Esophagus muscularis mucosa (tissue), 4 donors: ENCODE data around the gene DSG3. TPM values are rescaled to one million over a fixed set of nuclear protein-coding genes. Genes with fewer than 3 reads are reported as not detected.

Experiments
- DNase-seq: peaks from one replicate; pipeline ENCODE4 v3.0.0-alpha.2; 2017; ENCODE audit errors: extremely low spot score
- H3K27ac ChIP-seq, 4 donors: fragments of 200-600 bp; sonication (generic); replicated peaks in 1 of 4; 1 replicate in 3 of 4; 2 replicates in 1 of 4; pipeline ENCODE4 v1.5.1; 2016 to 2019; ENCODE audit warnings: mild to moderate bottlenecking in 1 of 4
- H3K27me3 ChIP-seq, 4 donors: fragments of 200-600 bp; sonication (generic); one replicate each; pipeline versions ENCODE4 v1.5.1 to v1.6.0; 2016 to 2019
- H3K36me3 ChIP-seq, 4 donors: fragments of 200-600 bp; sonication (generic); one replicate each; pipeline ENCODE4 v1.5.1; 2016 to 2019
- H3K4me1 ChIP-seq, 4 donors: fragments of 200-600 bp; sonication (generic); one replicate each; pipeline ENCODE4 v1.5.1; 2016 to 2019
- H3K4me3 ChIP-seq, 4 donors: fragments of 200-600 bp; sonication (generic); 1 replicate in 2 of 4; 2 replicates in 2 of 4; pipeline ENCODE4 v1.5.1; 2016 to 2019; ENCODE audit warnings: mild to moderate bottlenecking in 4 of 4, moderate library complexity in 1 of 4
- H3K9me3 ChIP-seq, 4 donors: fragments of 200-600 bp; sonication (generic); 1 replicate in 3 of 4; 2 replicates in 1 of 4; pipeline ENCODE4 v1.5.1; 2016 to 2019
- CTCF ChIP-seq, 3 experiments: fragments of 200-600 bp in 2 of 3; fragments of 450-650 bp in 1 of 3; sonication (generic) in 2 of 3; IDR thresholded peaks; one replicate each; pipeline ENCODE4 v1.5.1; 2017 to 2019; ENCODE audit warnings: antibody characterized with exemption in 3 of 3, mild to moderate bottlenecking in 2 of 3, moderate library complexity in 1 of 3
- EP300 ChIP-seq: sonication (generic); formaldehyde crosslinking; IDR thresholded peaks from one replicate; pipeline ENCODE4 v1.6.1; 2017; ENCODE audit warnings: antibody characterized with exemption
- POLR2A ChIP-seq: fragments of 450-650 bp; IDR thresholded peaks from one replicate; pipeline ENCODE4 v1.6.1; 2017; ENCODE audit warnings: antibody characterized with exemption, moderate library complexity, mild to moderate bottlenecking, low read depth
- POLR2AphosphoS5 ChIP-seq, 2 donors: sonication (generic); formaldehyde crosslinking; IDR thresholded peaks; one replicate each; pipeline ENCODE4 v1.6.1; 2017; ENCODE audit warnings: antibody characterized with exemption in 2 of 2
- WGBS: methylation state at CpG from one replicate; pipeline ENCODE4 v1.1.5; 2018; 5-methylcytosine and 5-hydroxymethylcytosine counted together
- intact Hi-C: fragments of 100-400 bp; cut with DNase I; formaldehyde crosslinking; loops from one replicate; pipeline ENCODE4 v1.15.1; 2023
- total RNA-seq, 4 donors: library from RNA; depleted of rRNA; stranded (reverse); fragments of >200 nt; gene quantifications; one replicate each; pipeline versions ENCODE4 v1.1.0 to v1.2.1, GENCODE V29; 2016

Gene DSG3
- total RNA-seq, 4 donors from 2014 or later: under 0.01 TPM; not detected in 3

- 92% methylated on average over 2 of the region's 2 CpGs for WGBS
- Histone ChIP-seq H3K9me3 (no peaks in the 10 kb centered on the region), H3K4me1 (no peaks in the 10 kb centered on the region), H3K36me3 (no peaks in the 10 kb centered on the region), H3K27ac (no peak overlapping the region), H3K27me3 (no peaks in the 10 kb centered on the region), H3K4me3 (no peak overlapping the region)
- DNase-seq: no peak
- TF ChIP-seq POLR2AphosphoS5 (IDR thresholded peaks at IDR 0.05): no peak
- no peak for TF ChIP-seq CTCF (IDR thresholded peaks at IDR 0.05)
- TF ChIP-seq POLR2A: no peak
- no peak for TF ChIP-seq EP300
- intact Hi-C loops: no loop called here
These were observed 27.0 kb upstream of the DSG3 start for GRCh38 chr18:31420524-31420923.

GRCh38 chr18:31424383-31424988 lies 23.1 kb upstream of the DSG3 start:
- no peaks in the 10 kb centered on the region for H3K9me3 ChIP-seq
- intact Hi-C loops: no loop called here
- H3K4me3 ChIP-seq: no peak overlapping the region
- no peaks in the 10 kb centered on the region for H3K36me3 ChIP-seq
- TF ChIP-seq POLR2A (no peak), POLR2AphosphoS5 (IDR thresholded peaks at IDR 0.05) (no peak), CTCF (IDR thresholded peaks at IDR 0.05) (no peak), EP300 (no peak)
- no peaks in the 10 kb centered on the region for H3K27me3 ChIP-seq
- WGBS: 37% methylated on average over 7 of the region's 7 CpGs
- DNase-seq: no peak
- H3K27ac ChIP-seq: no peak overlapping the region
- H3K4me1 ChIP-seq: no peaks in the 10 kb centered on the region

- no peak for TF ChIP-seq EP300
- TF ChIP-seq CTCF (IDR thresholded peaks at IDR 0.05): no peak
- TF ChIP-seq POLR2A: no peak
- no peak for TF ChIP-seq POLR2AphosphoS5 (IDR thresholded peaks at IDR 0.05)
- Histone ChIP-seq H3K36me3 (no peaks in the 10 kb centered on the region), H3K27me3 (no peaks in the 10 kb centered on the region), H3K4me3 (no peak overlapping the region), H3K4me1 (no peaks in the 10 kb centered on the region), H3K27ac (no peak overlapping the region), H3K9me3 (no peaks in the 10 kb centered on the region)
- 66% methylated on average over 2 of the region's 2 CpGs for WGBS
- intact Hi-C loops: no loop called here
- no peak for DNase-seq
These were observed 21.5 kb upstream of the DSG3 start for GRCh38 chr18:31426021-31426420.

- no peak overlapping the region for H3K27ac ChIP-seq
- WGBS: 68% methylated on average over 5 of the region's 5 CpGs
- no peak overlapping the region for H3K4me3 ChIP-seq
- no peaks in the 10 kb centered on the region for H3K9me3 ChIP-seq
- no peak for DNase-seq
- no peaks in the 10 kb centered on the region for H3K36me3 ChIP-seq
- no peaks in the 10 kb centered on the region for H3K4me1 ChIP-seq
- no peak for TF ChIP-seq EP300
- no peak for TF ChIP-seq CTCF (IDR thresholded peaks at IDR 0.05)
- no peak for TF ChIP-seq POLR2A
- TF ChIP-seq POLR2AphosphoS5 (IDR thresholded peaks at IDR 0.05): no peak
- no peaks in the 10 kb centered on the region for H3K27me3 ChIP-seq
- intact Hi-C loops: no loop called here
These were observed 20.6 kb upstream of the DSG3 start for GRCh38 chr18:31426871-31427406.

GRCh38 chr18:31428211-31428610 lies 19.3 kb upstream of the DSG3 start:
- intact Hi-C loops: no loop called here
- 100% methylated on average over 1 of the region's 1 CpG for WGBS

More at GRCh38 chr18:31428211-31428610, 19.3 kb upstream of the DSG3 start:
- no peak for TF ChIP-seq EP300
- TF ChIP-seq POLR2A: no peak
- no peak for TF ChIP-seq POLR2AphosphoS5 (IDR thresholded peaks at IDR 0.05)
- TF ChIP-seq CTCF (IDR thresholded peaks at IDR 0.05): no peak
- H3K36me3 ChIP-seq: no peaks in the 10 kb centered on the region
- no peak overlapping the region for H3K27ac ChIP-seq
- H3K4me3 ChIP-seq: no peak overlapping the region
- no peaks in the 10 kb centered on the region for H3K4me1 ChIP-seq
- no peaks in the 10 kb centered on the region for H3K9me3 ChIP-seq
- no peak for DNase-seq
- H3K27me3 ChIP-seq: no peaks in the 10 kb centered on the region
